Gastrocnemius medialis (tissue), 4 donors: Measurements from ENCODE around the gene BAIAP2L2.

Source experiments
- POLR2A ChIP-seq, 2 donors: fragments of 450-650 bp; IDR thresholded peaks; one replicate each; pipeline ENCODE4 v1.6.1; 2017; ENCODE audit warnings: antibody characterized with exemption in 2 of 2, mild to moderate bottlenecking in 2 of 2, moderate library complexity in 2 of 2
- TF ChIP-seq, protein P1 (sequence below), 5 experiments: fragments of 450-650 bp in 3 of 5; fragments of 200-600 bp in 2 of 5; sonication (generic) in 2 of 5; IDR thresholded peaks in 4 of 5; conservative IDR thresholded peaks in 1 of 5; 1 replicate in 4 of 5; 2 replicates in 1 of 5; pipeline ENCODE4 v1.5.1; 2016 to 2019; ENCODE audit warnings: antibody characterized with exemption in 5 of 5, mild to moderate bottlenecking in 3 of 5, moderate library complexity in 3 of 5

DNA sequence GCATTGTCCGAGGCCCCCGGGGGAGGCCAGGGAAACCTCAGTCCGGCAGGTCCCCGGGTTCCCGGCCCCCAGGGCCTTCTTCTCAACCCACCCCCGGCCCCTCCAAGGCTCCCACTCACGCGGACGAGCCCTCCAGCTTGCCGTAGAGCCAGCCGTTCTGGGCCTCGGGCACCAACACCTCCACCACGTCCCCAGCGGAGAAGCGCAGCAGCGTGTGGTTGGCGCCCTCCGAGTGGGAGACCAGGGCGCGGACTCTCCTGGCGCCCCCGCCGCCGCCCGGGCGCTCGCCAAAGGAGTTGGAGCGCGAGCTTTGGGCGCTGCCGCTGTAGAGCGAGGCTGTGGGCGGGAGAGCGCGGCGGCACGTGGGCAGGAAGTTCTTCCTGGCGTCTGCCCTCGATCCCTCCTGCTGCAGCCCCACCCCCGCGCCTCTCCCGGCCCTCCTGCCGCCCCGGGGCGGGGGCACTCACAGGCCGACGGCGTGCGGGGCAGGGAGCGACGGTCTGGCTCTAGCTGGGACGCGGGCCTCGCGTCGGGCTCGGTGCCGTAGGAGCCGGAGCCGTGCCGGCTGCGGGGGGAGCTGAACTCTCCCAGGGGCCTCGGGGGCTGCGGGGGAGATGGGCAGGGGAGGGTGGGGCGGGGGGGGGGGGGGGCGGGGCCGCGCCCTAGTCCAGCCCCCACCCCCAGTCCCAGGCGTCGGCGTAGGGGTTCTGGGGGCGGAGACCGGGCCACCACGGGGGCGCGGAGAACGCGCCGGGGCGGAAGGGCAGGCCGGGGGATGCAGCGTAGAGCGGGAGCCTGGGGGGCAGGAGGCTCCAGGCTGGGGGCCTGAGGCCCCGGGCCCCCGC is 21.6 kb downstream of the BAIAP2L2 start:
- TF ChIP-seq POLR2A (IDR thresholded peaks at IDR 0.05) = no peak
- TF ChIP-seq, protein P1, sequence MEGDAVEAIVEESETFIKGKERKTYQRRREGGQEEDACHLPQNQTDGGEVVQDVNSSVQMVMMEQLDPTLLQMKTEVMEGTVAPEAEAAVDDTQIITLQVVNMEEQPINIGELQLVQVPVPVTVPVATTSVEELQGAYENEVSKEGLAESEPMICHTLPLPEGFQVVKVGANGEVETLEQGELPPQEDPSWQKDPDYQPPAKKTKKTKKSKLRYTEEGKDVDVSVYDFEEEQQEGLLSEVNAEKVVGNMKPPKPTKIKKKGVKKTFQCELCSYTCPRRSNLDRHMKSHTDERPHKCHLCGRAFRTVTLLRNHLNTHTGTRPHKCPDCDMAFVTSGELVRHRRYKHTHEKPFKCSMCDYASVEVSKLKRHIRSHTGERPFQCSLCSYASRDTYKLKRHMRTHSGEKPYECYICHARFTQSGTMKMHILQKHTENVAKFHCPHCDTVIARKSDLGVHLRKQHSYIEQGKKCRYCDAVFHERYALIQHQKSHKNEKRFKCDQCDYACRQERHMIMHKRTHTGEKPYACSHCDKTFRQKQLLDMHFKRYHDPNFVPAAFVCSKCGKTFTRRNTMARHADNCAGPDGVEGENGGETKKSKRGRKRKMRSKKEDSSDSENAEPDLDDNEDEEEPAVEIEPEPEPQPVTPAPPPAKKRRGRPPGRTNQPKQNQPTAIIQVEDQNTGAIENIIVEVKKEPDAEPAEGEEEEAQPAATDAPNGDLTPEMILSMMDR (IDR thresholded peaks at IDR 0.05 in 4 of 5, conservative IDR thresholded peaks at IDR 0.05 in 1 of 5) = no peak
